ENCODE measurements around the gene ANKS1A.
"Not testable (repeated sequence)": the region's sequence is repeated elsewhere in the genome, so short reads cannot be mapped to it uniquely, and the experiment has no call there.

Gene ANKS1A

DNA sequence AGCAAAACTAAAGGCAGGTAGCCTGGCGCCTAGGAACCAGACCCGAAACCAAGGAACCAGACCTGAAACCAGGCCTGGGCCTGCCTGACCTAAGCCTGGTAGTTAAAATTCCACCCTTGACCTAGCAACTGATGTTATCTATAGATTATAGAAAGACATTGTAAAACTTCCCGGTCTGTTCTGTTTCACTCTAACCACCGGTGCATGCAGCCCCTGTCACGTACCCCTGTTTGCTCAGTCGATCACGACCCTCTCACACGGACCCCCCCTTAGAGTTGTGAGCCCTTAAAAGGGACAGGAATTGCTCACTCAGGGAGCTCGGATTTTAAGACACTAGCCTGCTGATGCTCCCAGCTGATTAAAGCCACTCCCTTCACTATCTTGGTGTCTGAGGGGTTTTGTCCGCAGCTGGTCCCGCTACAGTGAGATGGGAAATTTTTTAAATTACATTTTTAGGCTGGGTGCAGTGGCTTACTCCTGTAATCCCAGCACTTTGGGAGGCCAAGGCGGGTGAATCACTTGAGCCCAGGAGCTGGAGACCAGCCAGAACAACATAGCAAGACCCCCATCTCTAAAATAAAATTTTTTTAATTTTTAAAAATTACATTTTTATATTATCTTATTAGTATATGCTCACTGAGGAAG, 115.0 kb downstream of the ANKS1A start:
- not testable (repeated sequence) for DNase-seq

DNA sequence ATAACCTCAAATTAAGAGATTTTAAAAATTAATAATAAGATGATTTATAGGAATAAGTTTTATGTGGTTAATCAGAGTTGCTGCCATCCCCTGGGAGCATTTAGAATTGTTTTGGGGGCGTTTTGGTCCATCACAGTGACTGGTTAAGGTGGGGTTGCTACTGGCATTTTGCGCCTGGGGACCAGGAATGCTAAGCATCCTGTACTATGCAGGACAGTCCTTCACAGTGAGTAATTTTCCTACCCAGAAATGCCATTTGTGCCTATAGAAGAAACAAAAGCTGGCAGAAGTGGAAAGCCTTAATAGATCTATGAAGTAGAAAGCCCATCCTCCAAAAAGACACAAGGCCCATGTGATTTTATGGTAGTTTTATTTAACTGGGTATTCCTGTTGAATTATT, 118.0 kb downstream of the ANKS1A start:
- DNase-seq, result no peak

DNA sequence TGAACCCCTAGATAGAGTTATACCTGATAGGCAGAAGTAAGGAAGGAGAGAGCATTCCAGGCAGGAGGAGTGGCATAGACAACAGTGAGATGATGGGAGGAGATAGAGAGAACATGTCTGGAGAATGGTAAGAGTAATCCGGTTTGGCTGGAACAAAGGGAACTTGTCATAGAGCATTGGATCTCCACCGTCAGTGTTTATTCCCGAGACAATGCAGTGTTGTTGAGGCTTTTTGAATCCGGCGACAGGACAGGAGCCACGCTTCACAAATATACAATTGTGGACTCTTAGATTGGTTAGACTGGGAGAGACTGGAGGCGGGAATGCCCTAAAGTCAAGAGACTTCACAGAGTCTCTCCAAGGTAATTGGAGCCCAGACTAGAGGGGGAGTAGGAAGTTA, 119.8 kb downstream of the ANKS1A start:
- DNase-seq, result no peak

DNA sequence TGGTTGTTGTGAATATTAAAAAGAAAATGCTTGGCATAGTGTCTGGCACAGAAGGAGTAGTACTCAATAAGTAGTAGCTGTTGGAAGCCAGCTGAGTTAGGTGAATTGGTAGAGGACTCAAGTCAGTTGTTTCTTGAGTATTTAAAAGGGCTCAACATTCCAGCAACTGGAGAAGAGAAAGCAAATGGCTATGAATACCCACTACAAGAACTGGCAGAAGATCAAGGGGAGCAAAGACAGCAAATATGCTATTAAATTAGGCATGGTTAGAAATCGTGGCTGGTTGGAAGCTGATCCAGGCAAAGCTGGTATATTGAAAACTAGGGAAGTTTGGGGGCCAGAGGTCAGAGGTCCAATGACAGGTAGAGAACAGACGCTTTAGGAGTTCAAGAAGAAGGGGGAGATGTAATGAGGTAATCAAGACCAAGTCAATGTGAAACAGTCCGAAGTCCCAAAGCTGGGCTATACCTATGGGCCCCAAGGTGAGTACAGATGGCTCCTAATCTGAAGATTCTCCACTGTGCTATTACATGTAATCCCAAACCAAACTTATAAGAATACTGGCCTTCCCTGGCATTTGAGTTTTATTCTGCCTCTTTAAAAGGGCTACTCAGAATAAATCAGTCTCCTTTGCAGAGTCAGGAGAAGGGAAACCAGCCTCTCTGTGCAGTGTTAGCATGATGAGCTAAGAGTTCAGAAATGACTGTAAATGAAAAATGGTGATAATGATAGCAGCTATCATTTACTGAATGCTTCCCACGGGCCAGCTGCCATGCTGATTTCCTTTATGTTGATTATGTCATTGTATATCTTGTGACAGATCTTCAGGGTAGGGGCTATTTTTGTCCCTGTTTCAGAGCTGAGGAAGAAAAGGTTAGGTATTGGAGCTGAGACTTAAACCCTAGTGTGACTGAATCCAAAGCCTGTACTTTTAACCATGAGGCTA, 122.3 kb downstream of the ANKS1A start:
- no peak for DNase-seq

DNA sequence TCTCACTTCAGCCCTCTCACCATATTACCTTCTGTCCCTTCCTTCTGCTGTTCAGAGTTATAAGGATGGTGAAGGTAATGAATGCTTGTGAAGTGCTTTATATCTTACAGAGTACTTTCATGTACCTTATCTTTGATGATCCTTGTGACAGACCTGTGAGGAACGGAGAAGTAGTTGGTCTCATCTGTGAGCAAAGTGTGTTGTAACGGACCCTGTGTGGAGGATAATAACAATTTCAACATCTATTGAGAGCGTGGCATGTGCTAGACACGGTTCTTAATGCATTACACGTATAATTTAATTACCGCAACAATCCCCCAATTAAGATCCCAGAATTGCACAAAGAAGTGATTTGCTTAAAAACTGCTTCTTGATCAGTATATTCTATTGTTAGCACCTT, 124.6 kb downstream of the ANKS1A start:
- no peak for DNase-seq

DNA sequence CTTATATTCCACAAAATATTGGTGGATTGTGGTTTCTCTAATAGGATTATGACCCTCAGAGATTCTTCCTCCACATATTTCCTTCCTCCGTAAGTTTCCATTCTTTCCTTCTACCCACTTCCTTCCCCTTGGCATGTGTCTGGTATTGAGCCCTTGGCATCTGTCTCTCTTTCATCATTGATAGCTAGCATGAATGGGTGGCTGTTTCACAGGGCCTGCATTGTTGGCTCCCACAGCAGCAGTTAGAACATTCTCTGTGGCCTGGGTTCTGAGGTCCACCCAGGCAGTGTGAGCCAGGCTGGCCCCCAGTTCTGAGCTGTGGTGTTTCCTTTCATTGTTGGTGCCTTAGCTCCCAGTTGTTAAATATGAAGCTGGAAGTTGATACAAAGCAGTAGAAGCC, 125.3 kb downstream of the ANKS1A start:
- no peak for DNase-seq

DNA sequence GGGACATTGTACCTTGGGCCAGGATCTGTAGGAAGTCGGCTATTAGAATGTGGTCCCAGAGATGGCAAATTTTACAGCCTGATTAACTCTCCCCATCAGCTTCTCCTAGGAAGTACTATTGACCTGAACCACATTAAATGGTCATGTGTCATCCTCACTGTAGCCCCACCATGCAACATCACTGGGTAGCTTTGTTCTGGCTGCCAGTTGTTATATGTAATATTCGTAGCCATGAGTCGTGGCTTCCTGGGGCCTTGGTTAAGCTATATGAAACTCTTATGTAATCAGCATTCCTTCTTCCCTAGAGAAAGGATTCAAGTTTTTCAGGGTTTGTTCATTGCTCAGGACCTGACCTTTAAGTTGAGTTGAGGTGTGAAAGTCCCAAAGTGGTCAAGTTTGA, 125.7 kb downstream of the ANKS1A start:
- DNase-seq, result no peak

DNA sequence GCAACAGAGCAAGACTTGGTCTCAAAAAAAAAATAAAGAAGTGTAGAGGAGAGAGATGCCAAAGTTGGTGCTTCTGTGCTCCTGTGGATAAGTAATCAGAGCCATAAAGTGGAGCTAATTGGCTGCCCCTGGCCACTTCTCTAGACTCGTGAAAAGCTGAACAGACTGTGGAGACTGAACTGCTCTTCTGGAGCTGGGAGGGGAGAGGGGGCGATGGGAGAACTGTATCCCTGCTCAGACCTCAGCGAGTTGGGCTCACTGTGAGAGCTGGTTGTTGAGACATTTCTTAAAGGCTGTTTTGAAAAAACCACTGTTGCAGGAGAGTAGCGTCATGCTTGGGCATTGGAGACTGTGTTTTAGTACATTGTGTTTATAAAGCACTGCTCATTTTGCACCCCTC, 126.4 kb downstream of the ANKS1A start:
- no peak for DNase-seq

DNA sequence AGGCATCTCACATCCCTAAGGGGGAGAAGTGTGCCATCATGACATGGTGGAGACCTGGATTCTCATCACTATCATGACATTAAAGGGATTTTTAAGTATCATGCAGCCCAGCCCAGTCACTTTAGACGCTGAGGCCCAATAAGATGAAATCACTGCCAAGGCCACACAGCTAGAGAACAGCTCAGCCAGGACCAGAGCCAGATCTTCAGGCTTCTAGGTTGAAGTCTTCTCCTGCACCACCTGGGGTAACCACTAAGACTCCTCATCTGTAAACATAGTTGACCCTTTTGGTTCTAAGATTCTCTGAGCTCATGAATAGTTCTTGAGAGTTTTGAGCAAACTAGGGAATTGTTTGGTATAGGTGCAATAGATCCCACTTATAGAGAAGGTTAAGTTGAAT, 126.9 kb downstream of the ANKS1A start:
- no peak for DNase-seq

DNA sequence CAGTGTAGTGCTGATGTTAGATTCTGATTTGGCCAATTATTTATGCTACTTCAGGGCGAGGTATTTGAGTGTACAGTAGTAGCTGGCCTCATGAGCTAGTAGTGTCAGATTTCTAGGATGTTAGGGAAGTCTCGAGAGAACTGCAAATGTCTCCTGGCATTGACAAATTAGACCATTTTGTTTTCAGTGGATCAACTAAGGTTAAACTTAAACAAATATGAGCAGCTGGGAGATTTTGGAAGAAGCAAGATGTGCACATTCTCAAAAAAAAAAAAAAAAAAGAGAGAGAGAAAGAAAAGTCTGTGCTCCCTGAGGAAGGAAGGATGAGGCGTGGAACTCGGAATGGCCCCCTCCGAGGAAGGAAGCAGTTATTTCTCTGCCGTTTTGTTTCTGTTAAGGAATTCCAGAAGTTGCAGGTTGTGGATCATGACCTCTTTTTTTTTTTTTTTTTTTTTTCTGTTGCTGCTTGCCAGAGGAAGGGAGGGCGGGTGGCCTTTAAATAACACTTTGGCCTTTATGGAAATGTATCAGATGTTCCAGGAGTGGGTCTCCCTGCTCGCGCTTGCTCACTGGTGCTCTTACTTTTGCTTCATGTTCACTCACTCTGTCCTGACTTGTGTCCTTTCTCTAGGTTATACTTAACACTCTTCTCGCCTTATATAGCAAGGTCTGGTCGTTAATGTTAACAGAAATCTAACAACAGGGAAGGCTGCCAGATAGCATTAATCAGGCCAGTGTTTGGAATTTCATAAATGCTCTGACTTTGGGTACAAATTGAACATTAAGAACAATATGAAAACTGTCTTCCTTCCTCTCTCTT, 127.7 kb downstream of the ANKS1A start:
- no peak for DNase-seq

DNA sequence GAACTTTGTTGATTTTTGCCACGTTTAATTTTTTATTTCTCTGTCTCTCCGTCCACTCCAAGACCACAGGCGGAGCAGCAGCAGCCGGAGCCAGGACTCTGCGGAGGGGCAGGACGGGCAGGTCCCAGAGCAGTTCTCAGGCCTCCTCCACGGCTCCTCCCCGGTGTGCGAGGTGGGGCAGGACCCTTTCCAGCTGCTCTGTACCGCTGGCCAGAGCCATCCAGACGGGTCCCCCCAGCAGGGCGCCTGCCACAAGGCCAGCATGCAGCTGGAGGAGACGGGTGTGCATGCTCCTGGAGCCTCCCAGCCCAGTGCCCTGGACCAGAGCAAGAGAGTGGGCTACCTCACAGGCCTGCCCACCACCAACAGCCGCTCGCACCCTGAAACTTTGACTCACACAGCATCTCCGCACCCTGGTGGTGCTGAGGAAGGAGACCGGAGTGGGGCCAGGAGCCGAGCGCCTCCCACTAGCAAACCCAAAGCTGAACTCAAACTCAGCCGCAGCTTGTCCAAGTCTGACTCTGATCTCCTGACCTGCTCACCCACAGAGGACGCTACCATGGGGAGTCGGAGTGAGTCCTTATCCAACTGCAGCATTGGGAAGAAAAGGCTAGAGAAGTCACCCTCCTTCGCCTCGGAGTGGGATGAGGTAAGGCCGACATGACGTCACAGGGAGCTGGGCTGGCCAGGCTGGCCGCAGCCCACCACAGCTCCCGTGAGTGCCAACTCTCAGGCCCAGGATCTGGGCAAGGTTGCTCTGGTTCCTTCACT, 128.5 kb downstream of the ANKS1A start:
- no peak for DNase-seq

DNA sequence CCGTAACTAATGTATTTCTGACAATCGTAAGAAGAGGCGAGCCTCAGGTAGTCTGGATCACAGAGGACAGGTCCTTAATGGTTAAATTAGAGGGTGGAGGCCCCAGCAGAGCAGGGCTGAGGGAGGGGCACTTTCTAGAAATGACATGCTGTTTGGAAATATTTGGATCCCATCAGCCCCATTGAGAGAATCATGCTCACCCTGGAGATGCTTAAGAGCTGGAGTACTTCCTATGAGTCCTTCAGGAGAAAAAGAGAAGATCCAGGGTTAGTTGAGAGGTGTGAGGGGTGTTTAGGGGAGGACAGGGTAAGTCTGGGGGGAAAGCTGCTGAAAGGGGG, 129.1 kb downstream of the ANKS1A start:
- no peak for DNase-seq

DNA sequence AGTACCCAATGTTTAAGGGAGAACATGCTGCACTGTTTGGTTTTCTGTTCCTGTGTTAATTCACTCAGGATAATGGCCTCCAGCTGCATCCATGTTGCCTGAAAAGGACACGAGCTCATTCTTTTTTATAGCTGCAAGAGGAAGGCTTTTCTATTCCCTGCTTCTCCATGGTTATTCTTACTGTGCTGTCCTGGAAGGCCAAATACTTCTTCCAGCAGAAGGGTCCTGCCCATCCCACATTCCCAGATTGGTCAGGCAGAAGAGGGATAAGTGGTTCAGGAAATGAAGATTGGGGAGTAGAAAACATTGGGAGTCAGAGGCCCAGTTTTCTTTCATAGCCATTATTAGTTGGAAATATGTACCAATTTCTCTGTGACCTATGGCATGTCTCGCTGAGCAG, 129.7 kb downstream of the ANKS1A start:
- DNase-seq, result no peak

DNA sequence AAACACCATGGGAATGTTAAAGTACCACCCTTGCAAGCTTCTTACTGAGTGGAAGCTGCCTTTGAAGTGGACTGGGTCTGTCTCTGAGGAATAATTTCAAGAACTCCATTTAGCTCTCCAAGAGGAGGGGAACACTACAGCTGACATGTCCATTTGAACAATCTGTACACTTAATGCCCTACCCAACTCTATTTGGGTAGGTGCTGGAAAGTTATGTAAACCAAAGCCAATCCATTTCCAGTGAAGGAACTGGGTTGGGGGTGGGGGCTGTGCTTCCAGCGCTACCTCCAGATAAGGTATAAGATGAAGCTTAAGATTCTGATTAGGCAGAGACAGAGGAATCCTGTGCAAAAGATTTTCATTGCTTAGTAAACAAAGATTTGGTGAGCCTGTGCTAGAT, 130.1 kb downstream of the ANKS1A start:
- DNase-seq, result no peak

DNA sequence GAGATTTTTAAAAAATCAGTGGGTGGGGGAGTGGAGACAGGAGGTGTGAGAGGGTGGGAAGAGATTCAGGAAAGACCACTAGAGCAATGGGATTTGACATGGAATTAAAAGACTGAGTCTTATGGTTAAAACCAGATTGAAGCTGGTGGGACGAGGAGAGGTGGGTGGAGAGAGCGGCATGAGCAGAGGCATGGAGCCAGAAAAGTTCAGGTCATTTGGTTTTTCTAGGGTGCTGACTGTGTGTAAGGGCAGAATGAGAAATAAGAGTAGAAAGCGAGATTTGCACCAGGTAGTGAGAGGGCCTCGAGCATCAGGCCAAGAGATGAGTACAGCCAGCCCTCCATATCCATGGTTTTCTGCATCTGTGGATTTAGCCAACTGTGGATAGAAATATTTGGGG, 130.8 kb downstream of the ANKS1A start:
- no peak for DNase-seq

DNA sequence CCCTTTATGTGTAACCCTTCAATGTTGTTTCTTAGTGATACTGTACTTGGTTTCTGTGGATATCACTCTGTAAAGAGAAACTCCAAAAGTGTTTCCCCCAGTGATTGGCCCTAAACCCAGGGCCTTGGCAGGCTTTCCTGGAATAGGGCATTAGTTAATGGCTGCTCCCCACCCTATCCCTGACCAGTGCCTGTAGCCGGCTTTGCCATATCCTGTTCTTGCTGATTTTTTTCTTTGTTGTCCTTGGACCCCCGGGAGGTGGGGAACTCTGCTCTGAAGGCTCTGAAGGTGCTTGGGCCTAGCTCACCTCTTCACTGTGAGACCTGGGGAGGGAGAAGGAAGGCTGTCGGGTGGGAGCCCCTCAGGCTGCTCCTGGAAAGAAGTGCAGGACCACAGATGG, 131.9 kb downstream of the ANKS1A start:
- no peak for DNase-seq

DNA sequence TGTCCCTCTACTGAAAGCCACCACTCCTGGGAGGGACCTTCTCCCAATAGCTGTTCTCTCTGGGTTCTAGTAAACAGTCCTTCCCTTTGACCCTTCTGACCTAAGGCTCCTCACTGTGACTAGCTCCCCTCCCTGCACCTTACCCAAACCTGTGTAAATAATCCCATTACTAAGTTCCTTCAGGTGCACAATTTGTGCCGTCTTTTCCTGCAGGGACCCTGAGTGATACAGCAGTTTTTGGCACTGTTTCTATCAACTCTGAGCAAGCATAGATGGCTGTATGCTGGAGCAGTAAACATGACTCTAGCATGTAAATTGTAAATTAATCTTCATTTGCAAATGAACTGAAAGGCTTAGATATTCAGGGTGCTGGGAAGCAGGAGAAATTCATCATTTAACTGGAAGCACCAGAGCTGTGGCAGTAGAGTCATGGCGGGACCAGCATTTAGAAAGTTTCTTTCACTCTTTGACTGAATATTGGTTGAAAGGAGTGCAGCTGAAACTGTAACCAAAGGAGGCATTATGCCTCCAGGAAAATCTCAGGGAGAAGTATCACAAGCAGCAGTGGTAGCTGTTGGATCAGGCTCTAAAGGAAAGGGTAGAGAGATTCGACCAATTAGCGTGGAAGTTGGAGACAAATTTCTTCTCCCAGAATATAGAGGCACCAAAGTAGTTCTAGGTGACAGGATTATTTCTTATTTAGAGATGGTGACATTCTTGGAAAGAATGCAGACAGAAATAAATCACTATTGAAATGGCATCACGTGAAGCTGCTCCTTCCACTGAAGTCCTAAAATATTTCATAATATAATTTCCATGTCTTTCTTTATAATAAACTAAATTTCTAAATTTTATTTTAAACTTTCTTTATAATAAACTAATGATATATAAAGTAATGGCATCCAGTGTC, 134.3 kb downstream of the ANKS1A start:
- DNase-seq, result no peak

DNA sequence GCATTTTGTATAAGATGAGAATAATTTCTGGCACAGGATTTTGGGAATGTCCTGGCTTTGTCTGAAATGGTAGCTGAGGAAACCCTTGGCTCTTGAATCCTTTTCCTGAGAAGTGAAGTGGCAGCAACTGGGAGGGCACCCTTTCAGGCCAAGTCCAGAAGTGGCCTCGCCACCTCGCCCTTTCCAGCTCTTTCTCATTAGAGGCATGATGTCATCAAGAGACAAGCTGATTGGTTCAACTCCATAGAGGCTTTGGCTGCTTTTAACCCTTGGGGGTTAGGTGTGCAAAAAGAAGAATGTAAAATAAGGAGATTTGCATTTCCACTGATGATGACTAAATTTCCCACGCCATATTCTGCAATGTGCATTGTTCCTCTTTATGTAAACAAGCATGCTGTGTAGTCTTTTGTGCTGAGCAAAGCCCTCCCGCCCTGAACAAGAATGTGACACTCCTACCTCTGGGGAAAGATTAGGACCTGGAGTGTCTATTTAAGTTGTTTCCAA, 135.5 kb downstream of the ANKS1A start:
- peak; percentile 89 for DNase-seq

DNA sequence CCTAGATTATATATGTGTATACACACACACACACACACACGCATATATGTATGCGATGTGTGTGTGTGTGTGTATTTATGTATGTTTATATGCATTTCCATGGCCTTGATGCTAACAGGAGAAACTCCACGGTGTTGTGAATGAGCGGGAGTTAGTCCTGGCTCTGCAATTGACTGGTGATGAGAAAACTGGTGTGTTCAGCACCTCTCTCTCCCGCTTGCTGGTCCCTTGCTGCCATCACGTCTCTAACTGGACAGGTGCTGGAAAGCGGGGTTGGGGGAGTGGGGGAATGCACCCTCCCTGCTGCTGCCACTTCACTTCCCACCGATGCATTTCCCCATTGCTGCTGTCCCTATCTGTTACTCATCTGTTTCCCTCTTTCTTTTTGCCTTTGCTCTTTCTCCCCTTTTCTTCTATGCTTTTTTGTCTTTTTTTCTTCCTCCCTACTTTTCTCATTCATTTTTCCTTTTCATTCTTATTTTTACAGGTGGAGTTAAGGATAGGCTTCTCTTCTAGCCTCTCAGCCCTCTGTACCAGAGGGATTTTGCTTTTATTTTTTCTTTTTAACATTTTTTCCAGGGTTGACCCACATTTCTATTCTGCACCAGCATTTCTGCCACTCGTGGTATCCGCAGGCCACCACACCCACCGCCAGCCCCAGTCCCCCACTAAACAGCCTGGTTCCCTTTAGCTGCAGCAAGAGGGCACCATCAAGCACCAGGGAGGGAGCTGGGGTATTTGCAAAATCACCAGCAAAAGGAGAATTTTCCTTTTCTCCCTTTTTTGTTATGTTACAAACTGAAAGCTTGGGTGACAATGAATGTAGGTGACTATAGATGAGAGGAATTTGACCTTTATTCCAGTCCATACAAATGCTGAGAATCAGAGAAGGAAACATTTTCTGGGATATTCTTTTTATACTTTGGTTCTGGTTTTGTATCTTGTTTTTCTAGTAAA, 136.5 kb downstream of the ANKS1A start:
- no peak for DNase-seq
